ENCODE measurements around the gene ABCA4.

The ABCA4 gene

GRCh38 chr1:94060720-94061119, 60.2 kb downstream of the ABCA4 start:
- in situ Hi-C loops (cut with HindIII; ENCODE audit: low sequenced_read_pairs), result no loop called here

- in situ Hi-C loops (cut with HindIII; ENCODE audit: low sequenced_read_pairs), result loop anchor here (10.0 kb wide), 1 partner anchor 186 kb away; no protein-coding TSS in a partner anchor
Measured at GRCh38 chr1:94058766-94059165, 62.2 kb downstream of the ABCA4 start.

GRCh38 chr1:94056996-94057395, 64.0 kb downstream of the ABCA4 start:
- in situ Hi-C loops (cut with HindIII; ENCODE audit: low sequenced_read_pairs), result loop anchor here (10.0 kb wide), 1 partner anchor 188 kb away; no protein-coding TSS in a partner anchor

DNA sequence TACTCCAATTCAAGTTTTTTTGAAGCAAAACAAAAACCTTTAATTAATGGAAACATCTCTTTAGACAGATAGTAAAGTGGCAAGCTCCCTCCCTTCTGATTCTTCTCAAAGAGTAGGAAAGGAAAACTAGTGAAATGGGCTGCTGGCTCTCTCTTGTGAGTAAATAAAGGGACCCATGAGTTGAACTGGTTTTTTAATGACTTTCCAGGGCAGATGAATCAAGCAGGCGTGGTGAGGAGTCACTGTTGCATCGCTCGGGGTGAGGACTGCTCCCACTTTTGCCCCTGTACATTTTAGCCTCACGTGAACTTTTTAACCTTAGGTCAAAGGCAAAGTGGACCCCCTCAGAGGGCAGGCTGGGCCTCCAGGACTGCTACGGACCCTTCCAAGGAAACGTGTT, 64.8 kb downstream of the ABCA4 start:
- in situ Hi-C loops (cut with HindIII; ENCODE audit: low sequenced_read_pairs), result loop anchor here (10.0 kb wide), 1 partner anchor 189 kb away; no protein-coding TSS in a partner anchor

DNA sequence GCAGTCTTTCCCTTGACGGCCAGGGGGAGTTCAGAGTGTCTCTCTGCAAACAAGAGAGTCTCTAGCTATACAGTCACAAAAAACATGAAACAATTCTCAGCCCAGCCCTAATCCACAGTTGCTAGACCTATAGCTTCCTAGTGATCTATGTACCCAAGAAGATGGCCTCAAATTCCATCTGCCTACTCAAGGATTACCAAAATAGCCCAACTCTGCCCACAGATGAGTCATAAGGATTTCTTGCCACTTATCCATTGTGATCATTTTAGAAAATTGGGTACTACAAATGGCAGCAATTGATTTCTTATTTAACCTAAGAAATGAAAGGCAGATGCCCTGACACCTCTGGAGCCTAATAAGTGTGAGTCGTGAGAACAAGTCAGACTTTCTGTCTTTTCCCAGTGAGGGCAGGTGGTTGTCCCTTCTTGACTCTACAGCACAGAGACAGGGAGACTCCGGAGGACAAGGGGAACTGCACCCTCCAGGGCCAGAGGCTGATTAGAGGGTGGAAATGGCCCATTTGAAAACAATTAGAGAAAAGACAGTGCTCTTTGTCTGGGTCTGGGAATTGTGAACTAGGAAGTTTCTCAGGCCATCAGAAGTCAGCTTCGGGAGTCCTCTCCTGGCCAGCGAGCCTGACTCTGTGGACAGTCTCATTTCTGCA, 65.4 kb downstream of the ABCA4 start:
- in situ Hi-C loops (cut with HindIII; ENCODE audit: low sequenced_read_pairs), result loop anchor here (10.0 kb wide), 1 partner anchor 189 kb away; no protein-coding TSS in a partner anchor

DNA sequence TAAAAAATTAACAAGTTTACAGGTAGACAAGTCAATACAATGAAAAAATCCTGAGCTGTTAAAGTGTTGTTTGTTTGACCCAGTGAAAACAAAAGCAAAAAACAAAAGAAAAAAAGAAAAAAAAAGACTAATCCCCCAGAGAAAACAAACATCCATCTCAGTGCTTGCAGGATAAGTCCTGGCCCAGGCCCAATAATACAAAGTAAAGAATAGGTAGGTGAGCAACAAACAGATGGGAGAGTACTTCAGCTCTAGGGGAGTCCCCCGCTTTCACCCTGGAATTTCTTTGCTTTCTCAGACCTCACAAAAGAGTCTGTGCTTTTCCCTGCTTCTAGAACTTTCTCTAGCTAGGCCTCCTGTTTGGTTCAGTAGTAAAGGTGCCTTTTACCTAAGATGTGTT, 70.3 kb downstream of the ABCA4 start:
- in situ Hi-C loops (cut with HindIII; ENCODE audit: low sequenced_read_pairs), result loop anchor here (10.0 kb wide), 1 partner anchor 194 kb away; no protein-coding TSS in a partner anchor

DNA sequence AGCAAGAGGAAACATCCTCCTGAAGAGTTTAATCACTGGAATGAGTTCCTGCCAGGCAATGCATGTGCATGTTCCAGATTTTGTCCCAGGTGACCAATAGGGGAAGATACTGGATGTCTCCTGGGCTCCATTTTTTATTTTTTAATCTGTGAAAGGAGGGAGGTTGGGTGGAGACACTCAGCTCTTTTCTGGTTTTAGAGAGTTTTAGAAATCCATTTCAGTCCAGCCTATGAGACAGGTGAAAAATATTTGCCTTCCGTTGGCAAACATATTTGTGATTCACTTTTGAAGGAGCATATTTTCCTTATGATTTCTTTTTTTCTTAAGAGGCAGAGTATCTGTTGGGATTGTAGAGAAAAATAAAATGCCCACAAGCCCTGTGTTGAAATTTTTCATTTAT, 70.7 kb downstream of the ABCA4 start:
- in situ Hi-C loops (cut with HindIII; ENCODE audit: low sequenced_read_pairs), result loop anchor here (10.0 kb wide), 1 partner anchor 195 kb away; no protein-coding TSS in a partner anchor

GRCh38 chr1:94049791-94050190, 71.2 kb downstream of the ABCA4 start:
- in situ Hi-C loops (cut with HindIII; ENCODE audit: low sequenced_read_pairs), result loop anchor here (10.0 kb wide), 1 partner anchor 195 kb away; no protein-coding TSS in a partner anchor

DNA sequence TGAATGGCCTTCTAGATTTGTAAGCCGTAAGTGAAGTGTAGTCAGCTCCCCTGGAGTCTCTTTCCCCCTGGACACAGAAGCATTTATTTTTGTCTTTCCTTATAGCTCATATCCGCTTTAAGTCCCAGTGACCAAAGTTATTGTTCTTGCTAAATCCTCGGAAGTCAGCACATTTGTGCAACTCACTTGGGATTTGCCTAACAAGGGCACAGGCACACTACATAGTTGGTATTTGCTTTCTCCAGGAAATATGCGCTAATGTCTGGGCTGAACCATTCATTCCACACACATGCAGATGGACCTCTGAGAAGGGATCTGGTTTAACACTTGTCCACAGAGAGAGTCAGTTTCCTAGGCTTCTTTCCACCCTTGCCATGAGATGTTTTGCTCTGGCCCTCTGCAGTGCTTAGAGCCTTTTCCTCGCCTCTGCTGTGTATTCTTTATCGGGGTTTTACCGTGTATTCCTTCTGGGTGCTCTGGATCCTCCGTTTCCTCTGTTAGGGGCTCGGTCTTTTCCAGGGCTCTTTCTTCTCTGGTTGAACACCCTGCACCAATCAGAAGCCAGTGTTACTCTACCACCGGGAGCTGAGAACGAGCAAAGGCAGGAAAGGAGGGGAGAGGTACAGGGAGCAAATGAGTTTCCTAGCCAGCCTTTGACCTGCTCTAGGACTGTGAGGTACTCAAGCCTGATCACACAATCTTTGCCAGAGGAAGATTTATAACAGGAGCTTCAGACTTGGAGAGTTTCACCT, 72.4 kb downstream of the ABCA4 start:
- in situ Hi-C loops (cut with HindIII; ENCODE audit: low sequenced_read_pairs), result no loop called here

- in situ Hi-C loops (cut with HindIII; ENCODE audit: low sequenced_read_pairs), result no loop called here
Measured at GRCh38 chr1:94047949-94048348, 73.0 kb downstream of the ABCA4 start.

DNA sequence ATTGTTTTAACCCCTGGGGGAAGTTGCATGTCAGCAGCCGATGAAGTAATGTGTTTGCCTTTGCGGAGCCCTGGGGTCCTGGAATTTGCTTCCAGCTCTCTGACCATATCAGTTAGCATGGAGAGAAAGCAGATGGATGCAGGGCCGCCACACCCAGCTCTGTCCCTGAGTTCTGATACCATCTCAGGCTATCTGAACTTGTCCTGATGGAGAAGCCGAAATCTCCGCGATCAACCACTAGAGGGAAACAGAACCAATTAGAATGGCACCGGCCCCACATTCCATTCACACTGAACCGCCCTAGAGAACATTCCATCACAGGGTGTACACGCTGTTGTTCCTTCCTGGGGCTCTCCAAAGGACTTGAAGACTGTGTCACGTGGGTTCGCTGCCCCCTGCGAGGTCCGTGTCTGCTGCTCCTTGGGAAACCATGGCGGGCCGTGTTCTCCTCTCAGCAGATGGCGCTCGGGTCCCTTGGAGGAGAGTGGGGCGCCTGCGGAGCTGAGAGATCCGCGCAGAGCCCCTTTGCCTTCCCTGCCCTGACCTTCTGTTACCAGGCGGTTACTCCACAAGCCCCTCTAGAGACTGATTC, 75.4 kb downstream of the ABCA4 start:
- in situ Hi-C loops (cut with HindIII; ENCODE audit: low sequenced_read_pairs), result no loop called here

GRCh38 chr1:94044891-94045290, 76.1 kb downstream of the ABCA4 start:
- in situ Hi-C loops (cut with HindIII; ENCODE audit: low sequenced_read_pairs), result no loop called here

GRCh38 chr1:94044290-94044790, 76.6 kb downstream of the ABCA4 start:
- in situ Hi-C loops (cut with HindIII; ENCODE audit: low sequenced_read_pairs), result no loop called here

GRCh38 chr1:94043738-94044289, 77.1 kb downstream of the ABCA4 start:
- in situ Hi-C loops (cut with HindIII; ENCODE audit: low sequenced_read_pairs), result no loop called here

GRCh38 chr1:94042388-94042787, 78.6 kb downstream of the ABCA4 start:
- in situ Hi-C loops (cut with HindIII; ENCODE audit: low sequenced_read_pairs), result no loop called here

GRCh38 chr1:94039871-94040569, 80.9 kb downstream of the ABCA4 start:
- in situ Hi-C loops (cut with HindIII; ENCODE audit: low sequenced_read_pairs), result loop anchor here (5.0 kb wide), 1 partner anchor 37 kb away; no protein-coding TSS in a partner anchor

- in situ Hi-C loops (cut with HindIII; ENCODE audit: low sequenced_read_pairs), result loop anchor here (5.0 kb wide), 1 partner anchor 38 kb away; no protein-coding TSS in a partner anchor
Measured at GRCh38 chr1:94039514-94039870, 81.5 kb downstream of the ABCA4 start.

GRCh38 chr1:94038511-94038910, 82.4 kb downstream of the ABCA4 start:
- in situ Hi-C loops (cut with HindIII; ENCODE audit: low sequenced_read_pairs), result loop anchor here (5.0 kb wide), 1 partner anchor 39 kb away; no protein-coding TSS in a partner anchor

- in situ Hi-C loops (cut with HindIII; ENCODE audit: low sequenced_read_pairs), result loop anchor here (5.0 kb wide), 1 partner anchor 40 kb away; no protein-coding TSS in a partner anchor
Measured at GRCh38 chr1:94037392-94038229, 83.3 kb downstream of the ABCA4 start.
